Neural cell (in vitro differentiated cells): ENCODE results near the gene ADGRF1. TPM values are rescaled to one million over a fixed set of nuclear protein-coding genes. Genes with fewer than 3 reads are reported as not detected.

Experiments used
- H2AFZ ChIP-seq: fragments of 200-600, 300-800 bp; sonication (generic), shearing (Covaris generic); 2 replicates; pipeline ENCODE4 v1.6.0; 2014; ENCODE audit warnings: low read depth, mild to moderate bottlenecking, antibody characterized with exemption, low read length, moderate library complexity
- H3F3A ChIP-seq: fragments of 200-600 bp; shearing (Covaris generic); 2 replicates; pipeline ENCODE4 v1.6.1; 2016; ENCODE audit warnings: mild to moderate bottlenecking, moderate library complexity, mixed read lengths, antibody characterized with exemption, low read length; ENCODE audit not compliant: insufficient read depth, poor library complexity, severe bottlenecking
- H3K27ac ChIP-seq: fragments of 200-600, 300-800 bp; sonication (generic), shearing (Covaris generic); 2 replicates; pipeline ENCODE4 v1.5.1; 2014; ENCODE audit warnings: mild to moderate bottlenecking, low read length, moderate library complexity
- H3K27me3 ChIP-seq: fragments of 300-800, 200-600 bp; sonication (generic), shearing (Covaris generic); 2 replicates; pipeline ENCODE4 v1.6.0; 2014; ENCODE audit warnings: mild to moderate bottlenecking, low read depth, low read length, moderate library complexity; ENCODE audit not compliant: insufficient read depth
- H3K36me3 ChIP-seq: fragments of 300-800, 200-600 bp; sonication (generic), shearing (Covaris generic); 2 replicates; pipeline ENCODE4 v1.5.1; 2014; ENCODE audit warnings: mild to moderate bottlenecking, antibody characterized with exemption, low read length, moderate library complexity; ENCODE audit not compliant: insufficient read depth
- H3K4me2 ChIP-seq: fragments of 300-800, 200-600 bp; sonication (generic), shearing (Covaris generic); 2 replicates; pipeline ENCODE4 v1.6.0; 2014; ENCODE audit warnings: mild to moderate bottlenecking, low read length
- H3K4me3 ChIP-seq: fragments of 300-800, 200-600 bp; sonication (generic), shearing (Covaris generic); 2 replicates; pipeline ENCODE4 v1.5.1; 2014; ENCODE audit warnings: mild to moderate bottlenecking, low read length, moderate library complexity
- H3K79me2 ChIP-seq: fragments of 200-600 bp; shearing (Covaris generic); replicated peaks from 2 replicates; pipeline ENCODE4 v1.6.0; 2014; ENCODE audit warnings: mild to moderate bottlenecking, low read length, moderate library complexity; ENCODE audit not compliant: insufficient read depth
- H3K9ac ChIP-seq: fragments of 300-800, 200-600 bp; sonication (generic), shearing (Covaris generic); 2 replicates; pipeline ENCODE4 v1.6.1; 2016; ENCODE audit warnings: mild to moderate bottlenecking, low read length, mixed read lengths
- H3K9me2 ChIP-seq: fragments of 200-600 bp; shearing (Covaris generic); 2 replicates; pipeline ENCODE4 v1.6.1; 2016; ENCODE audit warnings: mild to moderate bottlenecking, low read length, mixed read lengths; ENCODE audit not compliant: insufficient read depth
- H3K9me3 ChIP-seq: fragments of 200-600, 300-800 bp; sonication (generic), shearing (Covaris generic); 2 replicates; pipeline ENCODE4 v1.6.1; 2016; ENCODE audit warnings: mild to moderate bottlenecking, mixed run types, low read length, moderate library complexity, mixed read lengths
- H4K20me1 ChIP-seq: fragments of 200-600 bp; shearing (Covaris generic); 2 replicates; pipeline ENCODE4 v1.6.1; 2016; ENCODE audit warnings: mild to moderate bottlenecking, mixed run types; ENCODE audit not compliant: insufficient read depth
- EP300 ChIP-seq: fragments of 450-650 bp; conservative IDR thresholded peaks from 2 replicates; pipeline ENCODE4 v1.6.1; 2014; ENCODE audit warnings: antibody characterized with exemption, mild to moderate bottlenecking, moderate library complexity; ENCODE audit not compliant: poor library complexity, severe bottlenecking
- EZH2 ChIP-seq: fragments of 200-600, 300-800 bp; shearing (Covaris generic), sonication (generic); IDR thresholded peaks from 2 replicates; pipeline ENCODE4 v1.6.1; 2014; ENCODE audit warnings: antibody characterized with exemption, low read length, borderline replicate concordance, mild to moderate bottlenecking; ENCODE audit not compliant: insufficient read depth, poor library complexity, severe bottlenecking
- MXI1 ChIP-seq: fragments of 450-650 bp; conservative IDR thresholded peaks from 2 replicates; pipeline ENCODE4 v1.6.1; 2014; ENCODE audit warnings: antibody characterized with exemption, mild to moderate bottlenecking; ENCODE audit not compliant: poor library complexity, severe bottlenecking
- POLR2AphosphoS5 ChIP-seq: IDR thresholded peaks from 2 replicates; pipeline ENCODE4 v1.6.1; 2012
- RAD21 ChIP-seq: fragments of 450-650 bp; conservative IDR thresholded peaks from 2 replicates; pipeline ENCODE4 v1.6.1; 2014; ENCODE audit warnings: antibody characterized with exemption, mild to moderate bottlenecking, moderate library complexity
- SMC3 ChIP-seq: fragments of 450-650 bp; conservative IDR thresholded peaks from 2 replicates; pipeline ENCODE4 v1.6.1; 2014; ENCODE audit warnings: antibody characterized with exemption, mild to moderate bottlenecking, moderate library complexity; ENCODE audit not compliant: poor library complexity
- TAF1 ChIP-seq: IDR thresholded peaks from 2 replicates; pipeline ENCODE4 v1.6.1; 2012; ENCODE audit warnings: low read depth
- polyA plus RNA-seq: library from polyadenylated mRNA; depleted of rRNA; stranded (reverse); fragments of >200 nt; gene quantifications from 2 replicates; pipeline ENCODE4 v1.2.3, GENCODE V29; 2014
- TF ChIP-seq, protein P1 (sequence below): IDR thresholded peaks from 2 replicates; pipeline ENCODE4 v1.6.1; 2012; ENCODE audit warnings: borderline replicate concordance
- TF ChIP-seq, protein P2 (sequence below): fragments of 450-650 bp; IDR thresholded peaks from 2 replicates; pipeline ENCODE4 v1.5.1; 2014; ENCODE audit warnings: antibody characterized with exemption, mild to moderate bottlenecking, moderate library complexity; ENCODE audit not compliant: poor library complexity, severe bottlenecking

Gene ADGRF1
- polyA plus RNA-seq, 1 donor from 2014 or later: not detected

DNA sequence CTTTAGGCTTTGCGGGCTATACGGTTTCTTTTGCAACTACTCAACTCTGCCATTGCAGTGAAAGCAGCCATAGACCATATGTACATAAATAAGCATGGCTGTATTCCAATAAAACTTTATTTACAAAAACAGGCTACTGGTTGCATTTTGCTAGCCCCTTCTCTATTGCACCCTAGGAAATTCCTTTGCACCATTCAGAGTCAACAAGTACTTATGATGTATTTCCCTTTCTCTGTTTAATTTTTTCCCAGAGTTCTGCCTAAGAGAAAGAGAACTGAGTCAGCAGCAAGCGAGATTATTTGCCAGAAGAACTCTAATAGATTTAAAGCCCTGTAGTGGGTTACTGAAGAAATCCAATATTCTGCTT, 33.8 kb downstream of the ADGRF1 start:
- H3K79me2 ChIP-seq: no peaks in the 10 kb centered on the region
- H3F3A ChIP-seq: no peaks in the 10 kb centered on the region
- no peak overlapping the region for H3K9ac ChIP-seq
- H3K27me3 ChIP-seq: no peaks in the 10 kb centered on the region
- H2AFZ ChIP-seq: no peak overlapping the region
- no peak overlapping the region for H3K27ac ChIP-seq
- no peaks in the 10 kb centered on the region for H3K9me3 ChIP-seq
- H3K36me3 ChIP-seq: no peaks in the 10 kb centered on the region
- H3K4me3 ChIP-seq: no peak overlapping the region
- TF ChIP-seq RAD21 (no peak), EP300 (no peak), SMC3 (no peak), TAF1 (no peak), MXI1 (no peak), POLR2AphosphoS5 (no peak), EZH2 (no peak)
- TF ChIP-seq, protein P1, sequence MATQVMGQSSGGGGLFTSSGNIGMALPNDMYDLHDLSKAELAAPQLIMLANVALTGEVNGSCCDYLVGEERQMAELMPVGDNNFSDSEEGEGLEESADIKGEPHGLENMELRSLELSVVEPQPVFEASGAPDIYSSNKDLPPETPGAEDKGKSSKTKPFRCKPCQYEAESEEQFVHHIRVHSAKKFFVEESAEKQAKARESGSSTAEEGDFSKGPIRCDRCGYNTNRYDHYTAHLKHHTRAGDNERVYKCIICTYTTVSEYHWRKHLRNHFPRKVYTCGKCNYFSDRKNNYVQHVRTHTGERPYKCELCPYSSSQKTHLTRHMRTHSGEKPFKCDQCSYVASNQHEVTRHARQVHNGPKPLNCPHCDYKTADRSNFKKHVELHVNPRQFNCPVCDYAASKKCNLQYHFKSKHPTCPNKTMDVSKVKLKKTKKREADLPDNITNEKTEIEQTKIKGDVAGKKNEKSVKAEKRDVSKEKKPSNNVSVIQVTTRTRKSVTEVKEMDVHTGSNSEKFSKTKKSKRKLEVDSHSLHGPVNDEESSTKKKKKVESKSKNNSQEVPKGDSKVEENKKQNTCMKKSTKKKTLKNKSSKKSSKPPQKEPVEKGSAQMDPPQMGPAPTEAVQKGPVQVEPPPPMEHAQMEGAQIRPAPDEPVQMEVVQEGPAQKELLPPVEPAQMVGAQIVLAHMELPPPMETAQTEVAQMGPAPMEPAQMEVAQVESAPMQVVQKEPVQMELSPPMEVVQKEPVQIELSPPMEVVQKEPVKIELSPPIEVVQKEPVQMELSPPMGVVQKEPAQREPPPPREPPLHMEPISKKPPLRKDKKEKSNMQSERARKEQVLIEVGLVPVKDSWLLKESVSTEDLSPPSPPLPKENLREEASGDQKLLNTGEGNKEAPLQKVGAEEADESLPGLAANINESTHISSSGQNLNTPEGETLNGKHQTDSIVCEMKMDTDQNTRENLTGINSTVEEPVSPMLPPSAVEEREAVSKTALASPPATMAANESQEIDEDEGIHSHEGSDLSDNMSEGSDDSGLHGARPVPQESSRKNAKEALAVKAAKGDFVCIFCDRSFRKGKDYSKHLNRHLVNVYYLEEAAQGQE: no peak
- TF ChIP-seq, protein P2, sequence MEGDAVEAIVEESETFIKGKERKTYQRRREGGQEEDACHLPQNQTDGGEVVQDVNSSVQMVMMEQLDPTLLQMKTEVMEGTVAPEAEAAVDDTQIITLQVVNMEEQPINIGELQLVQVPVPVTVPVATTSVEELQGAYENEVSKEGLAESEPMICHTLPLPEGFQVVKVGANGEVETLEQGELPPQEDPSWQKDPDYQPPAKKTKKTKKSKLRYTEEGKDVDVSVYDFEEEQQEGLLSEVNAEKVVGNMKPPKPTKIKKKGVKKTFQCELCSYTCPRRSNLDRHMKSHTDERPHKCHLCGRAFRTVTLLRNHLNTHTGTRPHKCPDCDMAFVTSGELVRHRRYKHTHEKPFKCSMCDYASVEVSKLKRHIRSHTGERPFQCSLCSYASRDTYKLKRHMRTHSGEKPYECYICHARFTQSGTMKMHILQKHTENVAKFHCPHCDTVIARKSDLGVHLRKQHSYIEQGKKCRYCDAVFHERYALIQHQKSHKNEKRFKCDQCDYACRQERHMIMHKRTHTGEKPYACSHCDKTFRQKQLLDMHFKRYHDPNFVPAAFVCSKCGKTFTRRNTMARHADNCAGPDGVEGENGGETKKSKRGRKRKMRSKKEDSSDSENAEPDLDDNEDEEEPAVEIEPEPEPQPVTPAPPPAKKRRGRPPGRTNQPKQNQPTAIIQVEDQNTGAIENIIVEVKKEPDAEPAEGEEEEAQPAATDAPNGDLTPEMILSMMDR: no peak
- H4K20me1 ChIP-seq: no peaks in the 10 kb centered on the region
- H3K9me2 ChIP-seq: no peaks in the 10 kb centered on the region
- no peak overlapping the region for H3K4me2 ChIP-seq

DNA sequence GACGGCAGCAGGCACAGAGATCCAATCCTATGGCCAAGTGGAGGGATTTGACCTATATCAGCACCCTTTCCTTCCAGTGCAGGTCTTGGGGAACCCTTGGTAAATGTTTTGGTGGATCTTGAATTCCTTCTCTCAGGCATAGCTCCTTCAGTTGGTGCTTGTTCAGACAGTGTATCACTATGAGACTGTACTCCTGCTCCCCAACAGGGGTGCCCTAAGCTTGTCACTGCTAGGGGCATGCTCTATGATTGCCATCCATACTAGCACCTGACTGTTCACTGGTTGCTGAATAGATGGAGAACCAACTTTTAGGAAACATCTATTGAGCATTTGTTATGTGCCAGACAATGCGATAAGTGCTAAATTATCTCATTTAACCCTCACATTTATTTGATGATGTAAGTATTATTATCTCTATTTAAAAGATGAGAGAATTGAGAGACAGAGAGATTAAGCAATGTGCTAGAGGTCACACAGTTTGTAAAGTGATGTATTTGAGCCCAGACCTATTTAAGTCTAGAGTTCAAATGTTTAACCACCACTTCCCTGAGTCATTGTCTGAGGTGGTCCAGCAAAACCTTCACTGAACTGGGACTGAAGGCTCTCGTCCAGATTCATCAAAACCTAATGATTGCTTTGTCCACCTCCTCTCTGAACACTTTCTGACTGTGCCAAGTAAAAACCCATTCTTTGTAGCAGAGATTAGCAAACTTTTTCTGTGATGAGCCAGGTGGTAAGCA, 34.3 kb downstream of the ADGRF1 start:
- H3K27ac ChIP-seq: no peak overlapping the region
- no peaks in the 10 kb centered on the region for H3K9me3 ChIP-seq
- H4K20me1 ChIP-seq: no peaks in the 10 kb centered on the region
- no peak for TF ChIP-seq RAD21
- no peak for TF ChIP-seq MXI1
- no peak for TF ChIP-seq EP300
- TF ChIP-seq, protein P2: no peak
- TF ChIP-seq TAF1: no peak
- TF ChIP-seq EZH2: no peak
- no peak for TF ChIP-seq POLR2AphosphoS5
- TF ChIP-seq, protein P1: no peak
- no peak for TF ChIP-seq SMC3
- no peaks in the 10 kb centered on the region for H3K79me2 ChIP-seq
- H3K4me2 ChIP-seq: no peak overlapping the region
- H2AFZ ChIP-seq: no peak overlapping the region
- no peaks in the 10 kb centered on the region for H3K27me3 ChIP-seq
- H3K36me3 ChIP-seq: no peaks in the 10 kb centered on the region
- H3K9me2 ChIP-seq: no peaks in the 10 kb centered on the region
- H3F3A ChIP-seq: no peaks in the 10 kb centered on the region
- H3K4me3 ChIP-seq: no peak overlapping the region
- no peak overlapping the region for H3K9ac ChIP-seq
